CD14-positive monocyte (primary cell): ENCODE data around the gene TUBA1A. TPM values are rescaled to one million over a fixed set of nuclear protein-coding genes. Genes with fewer than 3 reads are reported as not detected.
"Not testable (repeated sequence)": the region's sequence is repeated elsewhere in the genome, so short reads cannot be mapped to it uniquely, and the experiment has no call there.

Experiments
- DNase-seq, 3 donors: peaks; one replicate each; pipeline ENCODE4 v3.0.0-alpha.2; 2011 to 2022
- H2AFZ ChIP-seq: 2 replicates; pipeline ENCODE4 v1.6.0; 2012; ENCODE audit warnings: mild to moderate bottlenecking, low read depth, low read length, inconsistent platforms; ENCODE audit not compliant: insufficient read depth, poor library complexity, severe bottlenecking
- H3K27ac ChIP-seq, 2 donors: 1 replicate in 1 of 2; 2 replicates in 1 of 2; pipeline ENCODE4 v1.5.1; 2012 to 2013; ENCODE audit warnings: low read length in 2 of 2, control low read depth in 1 of 2, inconsistent platforms in 1 of 2, low read depth in 1 of 2, mild to moderate bottlenecking in 1 of 2
- H3K27me3 ChIP-seq, 2 donors: one replicate each; pipeline versions ENCODE4 v1.6.0 to v1.6.1; 2011 to 2013; ENCODE audit warnings: low read length in 2 of 2; ENCODE audit not compliant: control insufficient read depth in 2 of 2, insufficient read depth in 2 of 2
- H3K36me3 ChIP-seq, 2 donors: replicated peaks in 1 of 2; 1 replicate in 1 of 2; 2 replicates in 1 of 2; pipeline versions ENCODE4 v1.5.1 to v1.6.1; 2012 to 2013; ENCODE audit warnings: low read length in 2 of 2, control low read depth in 1 of 2, inconsistent platforms in 1 of 2, mild to moderate bottlenecking in 1 of 2; ENCODE audit not compliant: insufficient read depth in 2 of 2, control insufficient read depth in 1 of 2
- H3K4me1 ChIP-seq, 2 donors: 1 replicate in 1 of 2; 2 replicates in 1 of 2; pipeline versions ENCODE4 v1.5.1 to v1.6.1; 2012 to 2013; ENCODE audit warnings: low read length in 2 of 2, control low read depth in 1 of 2, inconsistent platforms in 1 of 2, mild to moderate bottlenecking in 1 of 2, moderate library complexity in 1 of 2; ENCODE audit not compliant: insufficient read depth in 2 of 2, control insufficient read depth in 1 of 2
- H3K4me2 ChIP-seq: replicated peaks from 2 replicates; pipeline ENCODE3; 2012; ENCODE audit warnings: low read length, moderate library complexity, mild to moderate bottlenecking; ENCODE audit not compliant: poor library complexity, severe bottlenecking; ENCODE audit errors: extremely low read depth
- H3K4me3 ChIP-seq, 3 experiments: fragments of 200-600 bp in 1 of 3; sonication (generic) in 1 of 3; replicated peaks in 1 of 3; 1 replicate in 2 of 3; 2 replicates in 1 of 3; pipeline ENCODE4 v1.5.1; 2011 to 2013; ENCODE audit warnings: low read length in 3 of 3, mild to moderate bottlenecking in 3 of 3, control low read depth in 2 of 3, low read depth in 2 of 3, inconsistent platforms in 1 of 3, moderate library complexity in 1 of 3
- H3K79me2 ChIP-seq: 2 replicates; pipeline ENCODE4 v1.6.0; 2012; ENCODE audit warnings: mild to moderate bottlenecking, control low read depth, inconsistent platforms, low read length, moderate library complexity; ENCODE audit not compliant: insufficient read depth
- H3K9ac ChIP-seq: 2 replicates; pipeline ENCODE4 v1.6.0; 2017; ENCODE audit warnings: low read length, mild to moderate bottlenecking; ENCODE audit not compliant: insufficient read depth, poor library complexity, severe bottlenecking
- H3K9me3 ChIP-seq, 2 donors: replicated peaks in 1 of 2; 1 replicate in 1 of 2; 2 replicates in 1 of 2; pipeline versions ENCODE4 v1.5.1 to v1.6.1; 2012 to 2013; ENCODE audit warnings: low read length in 2 of 2, control low read depth in 1 of 2; ENCODE audit not compliant: control insufficient read depth in 1 of 2, insufficient read depth in 1 of 2
- H4K20me1 ChIP-seq: 2 replicates; pipeline ENCODE4 v1.6.0; 2012; ENCODE audit warnings: mild to moderate bottlenecking, low read length, control low read depth, moderate library complexity; ENCODE audit not compliant: insufficient read depth
- H3K27ac Mint-ChIP-seq, 7 donors: one replicate each; pipeline ENCODE4 v1.8.0; 2020; ENCODE audit warnings: mild to moderate bottlenecking in 7 of 7, mixed read lengths in 7 of 7, moderate library complexity in 6 of 7, inconsistent platforms in 2 of 7
- H3K27me3 Mint-ChIP-seq, 3 donors: one replicate each; pipeline ENCODE4 v1.8.0; 2021 to 2022; ENCODE audit warnings: low read depth in 3 of 3, mild to moderate bottlenecking in 3 of 3, mixed read lengths in 3 of 3, moderate library complexity in 3 of 3, inconsistent platforms in 1 of 3
- H3K36me3 Mint-ChIP-seq, 2 donors: one replicate each; pipeline ENCODE4 v1.8.0; 2020; ENCODE audit warnings: mixed read lengths in 2 of 2, inconsistent platforms in 1 of 2, mild to moderate bottlenecking in 1 of 2
- H3K4me1 Mint-ChIP-seq: one replicate; pipeline ENCODE4 v1.8.0; 2020; ENCODE audit warnings: mild to moderate bottlenecking, mixed read lengths
- H3K4me3 Mint-ChIP-seq, 2 donors: one replicate each; pipeline ENCODE4 v1.8.0; 2020; ENCODE audit warnings: mild to moderate bottlenecking in 2 of 2, mixed read lengths in 2 of 2, moderate library complexity in 1 of 2
- H3K9me3 Mint-ChIP-seq, 7 donors: one replicate each; pipeline ENCODE4 v1.8.0; 2020 to 2022; ENCODE audit warnings: mixed read lengths in 7 of 7, mild to moderate bottlenecking in 6 of 7, moderate library complexity in 6 of 7, inconsistent platforms in 2 of 7
- CTCF ChIP-seq: fragments of 200-600 bp; IDR thresholded peaks from one replicate; pipeline ENCODE4 v1.8.0; 2022; ENCODE audit warnings: antibody characterized with exemption, mild to moderate bottlenecking
- WGBS: methylation state at CpG from one replicate; pipeline ENCODE4 v1.1.5; 2013; ENCODE audit warnings: missing lambda C conversion rate; ENCODE audit not compliant: insufficient coverage; 5-methylcytosine and 5-hydroxymethylcytosine counted together
- intact Hi-C, 2 donors: fragments of 100-400 bp; cut with micrococcal nuclease; formaldehyde crosslinking; loops; one replicate each; pipeline versions ENCODE4 v1.15.0 to v1.15.1; 2023
- polyA plus RNA-seq, 3 donors: library from polyadenylated mRNA; depleted of rRNA in 1 of 3; unstranded in 2 of 3; stranded (reverse) in 1 of 3; fragments of 300-500 nt in 2 of 3; fragments of >200 nt in 1 of 3; fragmentation: Illumina TruSeq in 2 of 3; gene quantifications; 1 replicate in 2 of 3; 2 replicates in 1 of 3; pipeline ENCODE4 v1.2.3, GENCODE V29; 2012 to 2021

TUBA1A gene
- polyA plus RNA-seq, 3 donors: 859 to 1,779 (median 946) TPM

DNA sequence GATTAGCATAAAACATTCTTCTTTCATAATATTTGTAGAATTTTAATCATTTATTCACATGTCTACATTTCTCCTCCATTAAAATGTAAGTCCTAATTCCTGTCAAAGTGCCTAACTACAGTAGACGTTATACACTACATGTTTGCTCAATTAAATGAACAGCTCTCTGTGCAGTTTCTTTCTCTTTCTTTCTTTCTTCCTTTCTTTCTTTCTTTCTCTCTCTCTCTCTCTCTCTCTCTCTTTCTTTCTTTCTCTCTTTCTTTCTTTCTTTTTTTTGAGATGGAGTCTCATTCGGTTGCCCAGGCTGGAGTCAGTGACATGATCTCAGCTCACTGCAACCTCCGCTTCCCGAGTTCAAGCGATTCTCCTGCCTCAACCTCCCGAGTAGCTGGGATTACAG is 2.6 kb upstream of the TUBA1A start:
- H3K27ac Mint-ChIP-seq: peak overlapping the region in 3 of 7 donors; percentile 24 to 63 (median 41)
- H3K9me3 Mint-ChIP-seq, H3K9me3 ChIP-seq, H3K36me3 ChIP-seq, H2AFZ ChIP-seq, H3K9ac ChIP-seq, DNase-seq, intact Hi-C loops, H3K4me3 Mint-ChIP-seq, H3K4me2 ChIP-seq, H3K4me3 ChIP-seq, H3K27me3 ChIP-seq, H3K27me3 Mint-ChIP-seq, H3K27ac ChIP-seq: not testable (repeated sequence)
- Histone ChIP-seq H3K4me1 (peaks cover 37 to 41% of the 10 kb centered on the region in 2 donors), H4K20me1 (peaks cover 21% of the 10 kb centered on the region), H3K79me2 (peaks cover 34% of the 10 kb centered on the region)
- peaks cover 18 to 21% of the 10 kb centered on the region in 2 donors for H3K36me3 Mint-ChIP-seq
- 100% methylated on average over 2 of the region's 6 CpGs for WGBS
- peaks cover 35% of the 10 kb centered on the region for H3K4me1 Mint-ChIP-seq

DNA sequence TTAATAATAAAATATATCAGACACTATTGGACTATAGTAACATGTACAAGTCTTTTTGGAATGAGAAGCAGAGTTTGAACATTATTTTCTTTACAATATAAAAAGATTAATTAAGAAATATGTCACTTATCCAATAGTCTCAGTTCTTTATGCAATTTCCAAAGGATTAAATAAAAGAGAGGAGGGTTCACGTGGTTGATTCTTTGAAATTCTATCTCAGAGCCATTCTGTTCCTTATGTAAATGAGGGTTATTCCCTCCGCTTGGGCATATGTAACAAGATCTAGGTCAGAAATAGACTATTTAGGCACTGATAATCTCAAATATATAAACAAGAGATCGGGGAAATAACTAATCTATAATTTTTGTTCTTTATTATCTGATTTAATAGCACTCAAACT is 2.1 kb upstream of the TUBA1A start:
- peaks cover 26% of the 10 kb centered on the region for H4K20me1 ChIP-seq
- peaks cover 32 to 41% of the 10 kb centered on the region in 2 donors for H3K4me1 ChIP-seq
- no peaks in the 10 kb centered on the region for H3K9me3 ChIP-seq
- H3K27ac Mint-ChIP-seq: no peak overlapping the region
- WGBS: no CpG with 5 or more reads among the region's 3 CpGs
- peaks cover 2 to 3% (median 2%) of the 10 kb centered on the region in 3 donors for H3K27me3 Mint-ChIP-seq
- no peak overlapping the region for H3K4me3 ChIP-seq
- H3K36me3 Mint-ChIP-seq: peaks cover 22 to 26% of the 10 kb centered on the region in 2 donors
- DNase-seq: no peak
- no peak overlapping the region for H3K4me3 Mint-ChIP-seq
- peaks cover 11 to 15% of the 10 kb centered on the region in 2 donors for H3K36me3 ChIP-seq
- no peak overlapping the region for H2AFZ ChIP-seq
- H3K9ac ChIP-seq: no peak overlapping the region
- H3K79me2 ChIP-seq: peaks cover 34% of the 10 kb centered on the region
- H3K27me3 ChIP-seq: no peaks in the 10 kb centered on the region
- TF ChIP-seq CTCF: no peak
- H3K27ac ChIP-seq: no peak overlapping the region
- intact Hi-C loops: no loop called here
- H3K9me3 Mint-ChIP-seq: no peaks in the 10 kb centered on the region
- peaks cover 33% of the 10 kb centered on the region for H3K4me1 Mint-ChIP-seq
- H3K4me2 ChIP-seq: no peak overlapping the region
